Adrenal gland (tissue), 5 donors: ENCODE data around the gene CDK9.

Experiments
- CTCF ChIP-seq, 6 experiments: fragments of 450-650 bp in 4 of 6; fragments of 200-600 bp in 2 of 6; sonication (generic) in 1 of 6; IDR thresholded peaks; 1 replicate in 5 of 6; 2 replicates in 1 of 6; pipeline versions ENCODE4 v1.5.1 to v1.8.0; 2016 to 2021; ENCODE audit warnings: antibody characterized with exemption in 6 of 6, mild to moderate bottlenecking in 2 of 6, moderate library complexity in 1 of 6
- POLR2A ChIP-seq, 2 donors: fragments of 450-650 bp; IDR thresholded peaks; one replicate each; pipeline ENCODE4 v1.6.1; 2017; ENCODE audit warnings: antibody characterized with exemption in 2 of 2, mild to moderate bottlenecking in 2 of 2, moderate library complexity in 1 of 2
- donor health status: DM: no; HTN: no; CAD: no.

GRCh38 chr9:127825319-127826051, 39.7 kb downstream of the CDK9 start:
- peak in 4 of 6 experiments; percentile 25 to 53 (median 38) for TF ChIP-seq CTCF (IDR thresholded peaks at IDR 0.05)
- TF ChIP-seq POLR2A (IDR thresholded peaks at IDR 0.05), result no peak
